ENCODE data around the gene RSBN1.

DNA sequence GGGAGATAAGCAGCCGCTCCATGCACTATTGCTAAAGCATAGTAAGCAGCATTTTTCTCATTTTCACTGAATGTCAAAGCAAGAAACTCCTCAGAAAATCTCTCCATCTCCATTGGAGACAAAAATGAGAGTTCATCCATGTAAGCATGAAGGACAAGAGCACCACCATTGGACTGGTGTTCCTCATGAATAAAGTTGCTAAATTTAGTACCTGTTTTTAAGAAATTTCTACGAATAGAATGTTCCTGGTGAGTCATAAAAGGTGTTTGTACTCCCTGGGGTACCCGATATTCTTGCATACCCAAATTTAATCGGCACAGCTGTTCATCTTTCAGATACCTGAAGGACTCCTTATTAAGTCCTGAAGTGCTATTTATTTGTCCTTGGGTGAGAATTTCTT is 14.8 kb downstream of the RSBN1 start:
- TF ChIP-seq JUN (CRISPR knock-in tag; IDR thresholded peaks at IDR 0.05) (no peak), ELF4 (CRISPR knock-in tag; IDR thresholded peaks at IDR 0.05; ENCODE audit: low read depth) (no peak), ZNF121 (CRISPR knock-in tag; IDR thresholded peaks at IDR 0.05) (no peak), NR2C2 (CRISPR knock-in tag; IDR thresholded peaks at IDR 0.05) (no peak), GABPB1 (CRISPR knock-in tag; IDR thresholded peaks at IDR 0.05) (no peak)
- TF ChIP-seq, protein P1, sequence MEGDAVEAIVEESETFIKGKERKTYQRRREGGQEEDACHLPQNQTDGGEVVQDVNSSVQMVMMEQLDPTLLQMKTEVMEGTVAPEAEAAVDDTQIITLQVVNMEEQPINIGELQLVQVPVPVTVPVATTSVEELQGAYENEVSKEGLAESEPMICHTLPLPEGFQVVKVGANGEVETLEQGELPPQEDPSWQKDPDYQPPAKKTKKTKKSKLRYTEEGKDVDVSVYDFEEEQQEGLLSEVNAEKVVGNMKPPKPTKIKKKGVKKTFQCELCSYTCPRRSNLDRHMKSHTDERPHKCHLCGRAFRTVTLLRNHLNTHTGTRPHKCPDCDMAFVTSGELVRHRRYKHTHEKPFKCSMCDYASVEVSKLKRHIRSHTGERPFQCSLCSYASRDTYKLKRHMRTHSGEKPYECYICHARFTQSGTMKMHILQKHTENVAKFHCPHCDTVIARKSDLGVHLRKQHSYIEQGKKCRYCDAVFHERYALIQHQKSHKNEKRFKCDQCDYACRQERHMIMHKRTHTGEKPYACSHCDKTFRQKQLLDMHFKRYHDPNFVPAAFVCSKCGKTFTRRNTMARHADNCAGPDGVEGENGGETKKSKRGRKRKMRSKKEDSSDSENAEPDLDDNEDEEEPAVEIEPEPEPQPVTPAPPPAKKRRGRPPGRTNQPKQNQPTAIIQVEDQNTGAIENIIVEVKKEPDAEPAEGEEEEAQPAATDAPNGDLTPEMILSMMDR (IDR thresholded peaks at IDR 0.05) = no peak
- TF ChIP-seq, protein P2, sequence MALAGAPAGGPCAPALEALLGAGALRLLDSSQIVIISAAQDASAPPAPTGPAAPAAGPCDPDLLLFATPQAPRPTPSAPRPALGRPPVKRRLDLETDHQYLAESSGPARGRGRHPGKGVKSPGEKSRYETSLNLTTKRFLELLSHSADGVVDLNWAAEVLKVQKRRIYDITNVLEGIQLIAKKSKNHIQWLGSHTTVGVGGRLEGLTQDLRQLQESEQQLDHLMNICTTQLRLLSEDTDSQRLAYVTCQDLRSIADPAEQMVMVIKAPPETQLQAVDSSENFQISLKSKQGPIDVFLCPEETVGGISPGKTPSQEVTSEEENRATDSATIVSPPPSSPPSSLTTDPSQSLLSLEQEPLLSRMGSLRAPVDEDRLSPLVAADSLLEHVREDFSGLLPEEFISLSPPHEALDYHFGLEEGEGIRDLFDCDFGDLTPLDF (CRISPR knock-in tag; IDR thresholded peaks at IDR 0.05) = no peak
